ENCODE data around the gene GLT6D1. TPM values are rescaled to one million over a fixed set of nuclear protein-coding genes. Genes with fewer than 3 reads are reported as not detected.

GLT6D1 gene, protein sequence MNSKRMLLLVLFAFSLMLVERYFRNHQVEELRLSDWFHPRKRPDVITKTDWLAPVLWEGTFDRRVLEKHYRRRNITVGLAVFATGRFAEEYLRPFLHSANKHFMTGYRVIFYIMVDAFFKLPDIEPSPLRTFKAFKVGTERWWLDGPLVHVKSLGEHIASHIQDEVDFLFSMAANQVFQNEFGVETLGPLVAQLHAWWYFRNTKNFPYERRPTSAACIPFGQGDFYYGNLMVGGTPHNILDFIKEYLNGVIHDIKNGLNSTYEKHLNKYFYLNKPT
- not detected for total RNA-seq
- long read RNA-seq = 0 reads

DNA sequence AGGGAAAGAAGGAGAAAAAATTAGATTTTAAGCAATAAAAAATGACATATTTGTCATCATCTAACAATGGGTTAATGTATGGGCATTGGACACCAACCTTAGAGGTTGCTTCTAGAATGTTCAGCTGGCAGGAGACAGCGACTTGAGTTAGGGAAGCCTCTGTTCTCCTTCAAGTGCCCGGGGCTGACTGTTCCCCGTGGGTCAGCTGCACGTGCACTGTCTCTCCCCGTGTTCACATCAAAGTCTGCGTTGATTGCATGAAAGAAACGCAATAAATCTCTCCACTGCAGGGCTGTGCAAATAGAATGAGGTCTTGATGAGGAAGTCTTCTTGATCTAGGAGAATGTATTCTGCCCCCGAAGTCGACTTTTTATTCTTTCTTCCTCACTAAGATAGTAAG is at the start of gene GLT6D1:
GLT6D1 (minus strand) TSS at position 345 of the 400 bp plus-strand sequence. CDS start 353 bp downstream, outside the sequence.
- intact Hi-C loops (cut with DNase I) = no loop called here

DNA sequence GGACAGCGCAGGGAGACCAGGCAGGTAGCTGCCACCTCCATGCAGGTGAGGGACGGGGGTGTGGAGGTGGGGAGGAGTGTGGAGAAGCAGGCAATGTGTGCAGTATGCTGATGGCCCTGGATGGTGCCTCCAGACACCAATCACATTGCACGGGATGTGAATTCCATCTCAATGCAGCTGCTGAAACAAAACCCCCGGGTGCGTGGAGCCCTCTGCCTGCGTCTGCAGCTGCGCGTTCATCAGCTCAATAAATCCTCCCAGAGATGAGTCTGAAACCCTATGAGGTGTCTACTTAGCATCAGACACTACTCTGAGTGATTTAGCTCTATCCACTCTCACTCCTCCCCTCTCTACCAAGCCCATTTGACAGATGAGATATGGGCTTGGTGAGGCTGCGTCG is 49.7 kb upstream of the GLT6D1 start:
- H3K36me3 ChIP-seq = no peaks in the 10 kb centered on the region
- WGBS (ENCODE audit: insufficient coverage, low coverage, low lambda C conversion rate, missing lambda C conversion rate) = 88% methylated on average over 4 of the region's 10 CpGs
- intact Hi-C loops (cut with DNase I) = no loop called here
- DNase-seq (no peak), ATAC-seq (no peak)
- H3K4me3 ChIP-seq = no peak overlapping the region
- H3K9me3 ChIP-seq = no peaks in the 10 kb centered on the region
- H3K4me1 ChIP-seq = no peaks in the 10 kb centered on the region
- H3K27me3 ChIP-seq = no peaks in the 10 kb centered on the region
- no peak for TF ChIP-seq POLR2A (IDR thresholded peaks at IDR 0.05)
- TF ChIP-seq, protein P1, sequence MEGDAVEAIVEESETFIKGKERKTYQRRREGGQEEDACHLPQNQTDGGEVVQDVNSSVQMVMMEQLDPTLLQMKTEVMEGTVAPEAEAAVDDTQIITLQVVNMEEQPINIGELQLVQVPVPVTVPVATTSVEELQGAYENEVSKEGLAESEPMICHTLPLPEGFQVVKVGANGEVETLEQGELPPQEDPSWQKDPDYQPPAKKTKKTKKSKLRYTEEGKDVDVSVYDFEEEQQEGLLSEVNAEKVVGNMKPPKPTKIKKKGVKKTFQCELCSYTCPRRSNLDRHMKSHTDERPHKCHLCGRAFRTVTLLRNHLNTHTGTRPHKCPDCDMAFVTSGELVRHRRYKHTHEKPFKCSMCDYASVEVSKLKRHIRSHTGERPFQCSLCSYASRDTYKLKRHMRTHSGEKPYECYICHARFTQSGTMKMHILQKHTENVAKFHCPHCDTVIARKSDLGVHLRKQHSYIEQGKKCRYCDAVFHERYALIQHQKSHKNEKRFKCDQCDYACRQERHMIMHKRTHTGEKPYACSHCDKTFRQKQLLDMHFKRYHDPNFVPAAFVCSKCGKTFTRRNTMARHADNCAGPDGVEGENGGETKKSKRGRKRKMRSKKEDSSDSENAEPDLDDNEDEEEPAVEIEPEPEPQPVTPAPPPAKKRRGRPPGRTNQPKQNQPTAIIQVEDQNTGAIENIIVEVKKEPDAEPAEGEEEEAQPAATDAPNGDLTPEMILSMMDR (IDR thresholded peaks at IDR 0.05) = no peak
- H3K27ac ChIP-seq = no peak overlapping the region

More for the DNA sequence above, at the start of gene GLT6D1:
- Histone ChIP-seq H3K36me3 (no peaks in the 10 kb centered on the region), H3K4me1 (no peaks in the 10 kb centered on the region), H3K27me3 (no peaks in the 10 kb centered on the region), H3K4me3 (no peak within 1 kb of the TSS), H3K9me3 (no peaks in the 10 kb centered on the region), H3K27ac (no peak within 1 kb of the TSS)
- WGBS (ENCODE audit: insufficient coverage, low coverage, low lambda C conversion rate, missing lambda C conversion rate) = 72% methylated on average over 9 of the region's 9 CpGs
- TF ChIP-seq, protein P1 (IDR thresholded peaks at IDR 0.05) = no peak
- no peak for TF ChIP-seq POLR2A (IDR thresholded peaks at IDR 0.05)
- ATAC-seq (no peak), DNase-seq (no peak)

GRCh38 chr9:135687216-135687615 is 47.9 kb upstream of the GLT6D1 start:
- TF ChIP-seq, protein P1 (IDR thresholded peaks at IDR 0.05) = no peak
- no peak for TF ChIP-seq POLR2A (IDR thresholded peaks at IDR 0.05)
- Histone ChIP-seq H3K27me3 (no peaks in the 10 kb centered on the region), H3K9me3 (no peaks in the 10 kb centered on the region), H3K4me3 (no peak overlapping the region), H3K36me3 (no peaks in the 10 kb centered on the region), H3K4me1 (no peaks in the 10 kb centered on the region), H3K27ac (no peak overlapping the region)
- DNase-seq (no peak), ATAC-seq (no peak)
- WGBS (ENCODE audit: insufficient coverage, low coverage, low lambda C conversion rate, missing lambda C conversion rate) = 73% methylated on average over 7 of the region's 15 CpGs
- intact Hi-C loops (cut with DNase I) = no loop called here

GRCh38 chr9:135684691-135685090 is 45.4 kb upstream of the GLT6D1 start:
- no peaks in the 10 kb centered on the region for H3K9me3 ChIP-seq
- TF ChIP-seq POLR2A (IDR thresholded peaks at IDR 0.05) = no peak
- TF ChIP-seq, protein P1 (IDR thresholded peaks at IDR 0.05) = no peak
- no CpG with 5 or more reads among the region's 17 CpGs for WGBS (ENCODE audit: insufficient coverage, low coverage, low lambda C conversion rate, missing lambda C conversion rate)
- no peaks in the 10 kb centered on the region for H3K27me3 ChIP-seq
- intact Hi-C loops (cut with DNase I) = no loop called here
- no peak for DNase-seq
- no peak for ATAC-seq
- no peak overlapping the region for H3K27ac ChIP-seq
- no peaks in the 10 kb centered on the region for H3K36me3 ChIP-seq
- no peak overlapping the region for H3K4me3 ChIP-seq
- H3K4me1 ChIP-seq = no peaks in the 10 kb centered on the region
